GM18505 (cell line): Measurements from ENCODE around the gene NR5A2.

ENCODE experiments used
- ATAC-seq: cut with Tn5 transposase; IDR thresholded peaks from one replicate; pipeline ENCODE4 v1.9.1; 2021; ENCODE audit not compliant: unreplicated experiment
- POLR2A ChIP-seq: IDR thresholded peaks from 4 replicates; pipeline ENCODE4 v1.6.1; 2011; ENCODE audit warnings: borderline replicate concordance; ENCODE audit not compliant: insufficient read depth, insufficient read length; ENCODE audit errors: extremely low read depth

The NR5A2 gene

GRCh38 chr1:200029035-200029821 lies 1.7 kb downstream of the NR5A2 start:
- no peak for TF ChIP-seq POLR2A
- ATAC-seq = no peak

- TF ChIP-seq POLR2A = no peak
- no peak for ATAC-seq
These were observed 2.3 kb downstream of the NR5A2 start for GRCh38 chr1:200029822-200030152.

- ATAC-seq = no peak
- TF ChIP-seq POLR2A = no peak
These were observed 3.3 kb downstream of the NR5A2 start for GRCh38 chr1:200030791-200031190.

GRCh38 chr1:200033511-200034261 lies 6.2 kb downstream of the NR5A2 start:
- TF ChIP-seq POLR2A = no peak
- ATAC-seq = no peak

GRCh38 chr1:200034262-200034557 lies 6.7 kb downstream of the NR5A2 start:
- TF ChIP-seq POLR2A = no peak
- ATAC-seq = no peak

GRCh38 chr1:200034761-200035396 lies 7.4 kb downstream of the NR5A2 start:
- ATAC-seq = no peak
- no peak for TF ChIP-seq POLR2A

GRCh38 chr1:200035397-200035955 lies 8.0 kb downstream of the NR5A2 start:
- ATAC-seq = no peak
- no peak for TF ChIP-seq POLR2A

- TF ChIP-seq POLR2A = no peak
- no peak for ATAC-seq
These were observed 8.6 kb downstream of the NR5A2 start for GRCh38 chr1:200035956-200036618.

GRCh38 chr1:200036619-200037270 lies 9.2 kb downstream of the NR5A2 start:
- no peak for TF ChIP-seq POLR2A

GRCh38 chr1:200037501-200037900 lies 10.0 kb downstream of the NR5A2 start:
- no peak for ATAC-seq
- TF ChIP-seq POLR2A = no peak

More at GRCh38 chr1:200036619-200037270, 9.2 kb downstream of the NR5A2 start:
- no peak for ATAC-seq

GRCh38 chr1:200037904-200038303 lies 10.4 kb downstream of the NR5A2 start:
- no peak for TF ChIP-seq POLR2A
- ATAC-seq = no peak

GRCh38 chr1:200038325-200038980 lies 10.9 kb downstream of the NR5A2 start:
- no peak for TF ChIP-seq POLR2A
- ATAC-seq = no peak
